Smooth muscle cell (in vitro differentiated cells): ENCODE measurements around the gene GTF3A. TPM values are rescaled to one million over a fixed set of nuclear protein-coding genes. Genes with fewer than 3 reads are reported as not detected.

Experiments used
- DNase-seq: peaks from one replicate; lab custom pipeline; 2025; ENCODE audit not compliant: unreplicated experiment; lab: John Stamatoyannopoulos, UW
- H2AFZ ChIP-seq: fragments of 200-600 bp; sonication (generic); 2 replicates; pipeline ENCODE4 v1.6.0; 2016; ENCODE audit warnings: antibody characterized with exemption, low read depth, mild to moderate bottlenecking
- H3F3A ChIP-seq: fragments of 200-600 bp; sonication (generic); 2 replicates; pipeline ENCODE4 v1.6.0; 2017; ENCODE audit warnings: antibody characterized with exemption, low read depth
- H3K27ac ChIP-seq: fragments of 200-600 bp; sonication (generic); 2 replicates; pipeline ENCODE4 v1.5.1; 2016; ENCODE audit warnings: low read depth, mild to moderate bottlenecking
- H3K27me3 ChIP-seq: fragments of 200-600 bp; sonication (generic); 2 replicates; pipeline ENCODE4 v1.6.1; 2016; ENCODE audit warnings: low read depth, mild to moderate bottlenecking
- H3K36me3 ChIP-seq: fragments of 200-600 bp; sonication (generic); 2 replicates; pipeline ENCODE4 v1.5.1; 2016; ENCODE audit warnings: low read depth
- H3K4me1 ChIP-seq: fragments of 200-600 bp; sonication (generic); 2 replicates; pipeline ENCODE4 v1.5.1; 2016; ENCODE audit warnings: low read depth
- H3K4me2 ChIP-seq: fragments of 200-600 bp; sonication (generic); 2 replicates; pipeline ENCODE4 v1.6.0; 2016; ENCODE audit warnings: mild to moderate bottlenecking
- H3K4me3 ChIP-seq: fragments of 200-600 bp; sonication (generic); 2 replicates; pipeline ENCODE4 v1.5.1; 2016; ENCODE audit warnings: mild to moderate bottlenecking
- H3K79me2 ChIP-seq: fragments of 200-600 bp; sonication (generic); 2 replicates; pipeline ENCODE4 v1.6.0; 2016; ENCODE audit warnings: low read depth, mild to moderate bottlenecking
- H3K9ac ChIP-seq: fragments of 200-600 bp; sonication (generic); 2 replicates; pipeline ENCODE4 v1.6.0; 2016; ENCODE audit warnings: low read depth
- H3K9me3 ChIP-seq: fragments of 200-600 bp; sonication (generic); replicated peaks from 2 replicates; pipeline ENCODE4 v1.5.1; 2016; ENCODE audit warnings: low read depth
- H4K20me1 ChIP-seq: fragments of 200-600 bp; sonication (generic); 2 replicates; pipeline ENCODE4 v1.6.0; 2016; ENCODE audit warnings: low read depth
- CTCF ChIP-seq: fragments of 200-600 bp; sonication (generic); IDR thresholded peaks from 2 replicates; pipeline ENCODE4 v1.5.1; 2017; ENCODE audit warnings: borderline replicate concordance, mild to moderate bottlenecking, antibody characterized with exemption; ENCODE audit not compliant: insufficient read depth, poor library complexity, severe bottlenecking
- WGBS: methylation state at CpG from one replicate; pipeline ENCODE4 v1.1.7; 2016; ENCODE audit warnings: low lambda C conversion rate; 5-methylcytosine and 5-hydroxymethylcytosine counted together
- polyA plus RNA-seq: library from polyadenylated mRNA; unstranded; fragments of >200 nt; fragmentation: Nextera tagmentation; extraction: Ambion mirVana; gene quantifications from 2 replicates; pipeline ENCODE4 v1.2.1, GENCODE V29; 2016
- total RNA-seq: library from RNA; depleted of rRNA; stranded (reverse); fragments of >200 nt; gene quantifications from 2 replicates; pipeline ENCODE4 v1.2.3, GENCODE V29; 2014

Gene GTF3A
- total and polyA plus RNA-seq, 2 experiments from 2014 or later: 106 to 140 TPM

GRCh38 chr13:27391471-27391870 is 32.9 kb upstream of the GTF3A start:
- H2AFZ ChIP-seq: no peak overlapping the region
- H3K4me2 ChIP-seq: no peak overlapping the region
- H3K9ac ChIP-seq: no peak overlapping the region
- no peaks in the 10 kb centered on the region for H3K36me3 ChIP-seq
- no peak for DNase-seq
- TF ChIP-seq CTCF: no peak
- 70% methylated on average over 2 of the region's 2 CpGs for WGBS
- no peak overlapping the region for H3K4me3 ChIP-seq
- no peaks in the 10 kb centered on the region for H3K4me1 ChIP-seq
- H3K79me2 ChIP-seq: no peaks in the 10 kb centered on the region
- H3K9me3 ChIP-seq: no peaks in the 10 kb centered on the region
- H3K27me3 ChIP-seq: no peaks in the 10 kb centered on the region
- no peak overlapping the region for H3K27ac ChIP-seq
- no peaks in the 10 kb centered on the region for H3F3A ChIP-seq
- no peaks in the 10 kb centered on the region for H4K20me1 ChIP-seq

DNA sequence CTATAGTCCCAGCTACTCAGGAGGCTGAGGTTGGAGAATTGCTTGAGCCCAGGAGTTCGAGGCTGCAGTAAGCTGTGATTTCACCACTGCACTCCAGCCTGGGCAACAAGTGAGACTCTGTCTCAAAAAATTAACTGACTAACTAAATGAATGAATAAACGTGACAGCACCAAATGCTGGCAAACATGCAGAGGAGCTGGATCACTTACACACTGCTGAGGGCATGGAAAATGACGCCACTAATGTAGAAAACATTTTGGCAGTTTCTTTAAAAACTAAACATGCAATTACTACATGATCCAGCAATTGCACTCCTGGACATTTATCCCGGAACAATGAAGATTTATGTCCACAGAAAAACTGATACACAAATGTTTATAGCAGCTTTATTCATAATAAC is 31.3 kb upstream of the GTF3A start:
- no peak overlapping the region for H3K4me2 ChIP-seq
- H3K27me3 ChIP-seq: no peaks in the 10 kb centered on the region
- no peaks in the 10 kb centered on the region for H3K36me3 ChIP-seq
- no peak overlapping the region for H3K4me3 ChIP-seq
- TF ChIP-seq CTCF: no peak
- WGBS: 86% methylated on average over 4 of the region's 4 CpGs
- no peak overlapping the region for H3K27ac ChIP-seq
- no peaks in the 10 kb centered on the region for H3K4me1 ChIP-seq
- H3K9ac ChIP-seq: no peak overlapping the region
- no peaks in the 10 kb centered on the region for H3K79me2 ChIP-seq
- no peaks in the 10 kb centered on the region for H4K20me1 ChIP-seq
- H3F3A ChIP-seq: no peaks in the 10 kb centered on the region
- no peaks in the 10 kb centered on the region for H3K9me3 ChIP-seq
- DNase-seq: no peak
- H2AFZ ChIP-seq: no peak overlapping the region

DNA sequence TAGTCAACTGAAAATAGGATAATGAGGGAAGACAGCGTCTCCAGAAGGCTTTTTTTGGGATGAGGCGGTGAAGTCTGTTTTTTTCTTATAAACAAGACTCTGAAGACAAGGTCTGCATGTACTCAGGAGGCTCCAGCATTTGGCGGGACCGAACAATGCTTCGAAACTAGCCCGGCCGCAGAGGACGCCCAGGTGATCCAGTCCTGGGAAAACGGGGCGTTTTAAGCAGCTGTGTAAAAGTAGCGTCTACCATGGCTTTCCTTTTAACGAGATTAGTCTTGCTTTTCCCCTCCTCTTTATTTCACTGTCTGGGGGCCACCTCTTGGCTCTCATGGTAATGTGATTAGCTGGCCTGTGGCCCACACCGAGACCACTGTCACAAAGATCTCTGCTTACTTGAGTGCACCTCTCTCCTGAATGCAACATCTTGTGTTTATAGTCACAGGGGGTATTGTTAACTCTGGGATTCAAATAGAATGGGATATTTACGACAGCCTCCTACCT is 29.4 kb upstream of the GTF3A start:
- H3K36me3 ChIP-seq: no peaks in the 10 kb centered on the region
- H3K4me1 ChIP-seq: no peaks in the 10 kb centered on the region
- no peak overlapping the region for H3K9ac ChIP-seq
- 68% methylated on average over 14 of the region's 14 CpGs for WGBS
- no peaks in the 10 kb centered on the region for H3K79me2 ChIP-seq
- H3F3A ChIP-seq: no peaks in the 10 kb centered on the region
- no peak for DNase-seq
- H3K9me3 ChIP-seq: no peaks in the 10 kb centered on the region
- H2AFZ ChIP-seq: no peak overlapping the region
- H3K27ac ChIP-seq: no peak overlapping the region
- H3K27me3 ChIP-seq: no peaks in the 10 kb centered on the region
- H3K4me3 ChIP-seq: no peak overlapping the region
- no peaks in the 10 kb centered on the region for H4K20me1 ChIP-seq
- TF ChIP-seq CTCF: no peak
- H3K4me2 ChIP-seq: no peak overlapping the region

GRCh38 chr13:27396252-27396846 is 28.1 kb upstream of the GTF3A start:
- no peak for TF ChIP-seq CTCF
- no peaks in the 10 kb centered on the region for H3K79me2 ChIP-seq
- H3K4me3 ChIP-seq: no peak overlapping the region
- H4K20me1 ChIP-seq: no peaks in the 10 kb centered on the region
- no peak for DNase-seq
- no peaks in the 10 kb centered on the region for H3K9me3 ChIP-seq
- no peak overlapping the region for H3K9ac ChIP-seq
- H3K27me3 ChIP-seq: no peaks in the 10 kb centered on the region
- no peak overlapping the region for H3K4me2 ChIP-seq
- H3K4me1 ChIP-seq: no peaks in the 10 kb centered on the region
- H3K36me3 ChIP-seq: no peaks in the 10 kb centered on the region
- no peak overlapping the region for H3K27ac ChIP-seq
- H3F3A ChIP-seq: no peaks in the 10 kb centered on the region
- H2AFZ ChIP-seq: no peak overlapping the region
- 96% methylated on average over 7 of the region's 7 CpGs for WGBS
